Smooth muscle cell (in vitro differentiated cells): ENCODE results near the gene CD101. TPM values are rescaled to one million over a fixed set of nuclear protein-coding genes. Genes with fewer than 3 reads are reported as not detected.

Source experiments
- DNase-seq: peaks from one replicate; lab custom pipeline; 2025; ENCODE audit not compliant: unreplicated experiment; lab: John Stamatoyannopoulos, UW
- H2AFZ ChIP-seq: fragments of 200-600 bp; sonication (generic); 2 replicates; pipeline ENCODE4 v1.6.0; 2016; ENCODE audit warnings: antibody characterized with exemption, low read depth, mild to moderate bottlenecking
- H3F3A ChIP-seq: fragments of 200-600 bp; sonication (generic); 2 replicates; pipeline ENCODE4 v1.6.0; 2017; ENCODE audit warnings: antibody characterized with exemption, low read depth
- H3K27ac ChIP-seq: fragments of 200-600 bp; sonication (generic); 2 replicates; pipeline ENCODE4 v1.5.1; 2016; ENCODE audit warnings: low read depth, mild to moderate bottlenecking
- H3K27me3 ChIP-seq: fragments of 200-600 bp; sonication (generic); 2 replicates; pipeline ENCODE4 v1.6.1; 2016; ENCODE audit warnings: low read depth, mild to moderate bottlenecking
- H3K36me3 ChIP-seq: fragments of 200-600 bp; sonication (generic); 2 replicates; pipeline ENCODE4 v1.5.1; 2016; ENCODE audit warnings: low read depth
- H3K4me1 ChIP-seq: fragments of 200-600 bp; sonication (generic); 2 replicates; pipeline ENCODE4 v1.5.1; 2016; ENCODE audit warnings: low read depth
- H3K4me2 ChIP-seq: fragments of 200-600 bp; sonication (generic); 2 replicates; pipeline ENCODE4 v1.6.0; 2016; ENCODE audit warnings: mild to moderate bottlenecking
- H3K4me3 ChIP-seq: fragments of 200-600 bp; sonication (generic); 2 replicates; pipeline ENCODE4 v1.5.1; 2016; ENCODE audit warnings: mild to moderate bottlenecking
- H3K79me2 ChIP-seq: fragments of 200-600 bp; sonication (generic); 2 replicates; pipeline ENCODE4 v1.6.0; 2016; ENCODE audit warnings: low read depth, mild to moderate bottlenecking
- H3K9ac ChIP-seq: fragments of 200-600 bp; sonication (generic); 2 replicates; pipeline ENCODE4 v1.6.0; 2016; ENCODE audit warnings: low read depth
- H3K9me3 ChIP-seq: fragments of 200-600 bp; sonication (generic); replicated peaks from 2 replicates; pipeline ENCODE4 v1.5.1; 2016; ENCODE audit warnings: low read depth
- H4K20me1 ChIP-seq: fragments of 200-600 bp; sonication (generic); 2 replicates; pipeline ENCODE4 v1.6.0; 2016; ENCODE audit warnings: low read depth
- WGBS: methylation state at CpG from one replicate; pipeline ENCODE4 v1.1.7; 2016; ENCODE audit warnings: low lambda C conversion rate; 5-methylcytosine and 5-hydroxymethylcytosine counted together
- polyA plus RNA-seq: library from polyadenylated mRNA; unstranded; fragments of >200 nt; fragmentation: Nextera tagmentation; extraction: Ambion mirVana; gene quantifications from 2 replicates; pipeline ENCODE4 v1.2.1, GENCODE V29; 2016
- total RNA-seq: library from RNA; depleted of rRNA; stranded (reverse); fragments of >200 nt; gene quantifications from 2 replicates; pipeline ENCODE4 v1.2.3, GENCODE V29; 2014
- TF ChIP-seq, protein P1 (sequence below): fragments of 200-600 bp; sonication (generic); IDR thresholded peaks from 2 replicates; pipeline ENCODE4 v1.5.1; 2017; ENCODE audit warnings: borderline replicate concordance, mild to moderate bottlenecking, antibody characterized with exemption; ENCODE audit not compliant: insufficient read depth, poor library complexity, severe bottlenecking

Gene CD101
- total and polyA plus RNA-seq, 2 experiments from 2014 or later: 0.85 to 2.0 TPM

GRCh38 chr1:116997066-116997465 is 4.5 kb upstream of the CD101 start:
- H3K27ac ChIP-seq: no peak overlapping the region

GRCh38 chr1:116997636-116998035 is 3.9 kb upstream of the CD101 start:
- no peaks in the 10 kb centered on the region for H3K4me1 ChIP-seq
- H3K27me3 ChIP-seq: no peaks in the 10 kb centered on the region
- TF ChIP-seq, protein P1, sequence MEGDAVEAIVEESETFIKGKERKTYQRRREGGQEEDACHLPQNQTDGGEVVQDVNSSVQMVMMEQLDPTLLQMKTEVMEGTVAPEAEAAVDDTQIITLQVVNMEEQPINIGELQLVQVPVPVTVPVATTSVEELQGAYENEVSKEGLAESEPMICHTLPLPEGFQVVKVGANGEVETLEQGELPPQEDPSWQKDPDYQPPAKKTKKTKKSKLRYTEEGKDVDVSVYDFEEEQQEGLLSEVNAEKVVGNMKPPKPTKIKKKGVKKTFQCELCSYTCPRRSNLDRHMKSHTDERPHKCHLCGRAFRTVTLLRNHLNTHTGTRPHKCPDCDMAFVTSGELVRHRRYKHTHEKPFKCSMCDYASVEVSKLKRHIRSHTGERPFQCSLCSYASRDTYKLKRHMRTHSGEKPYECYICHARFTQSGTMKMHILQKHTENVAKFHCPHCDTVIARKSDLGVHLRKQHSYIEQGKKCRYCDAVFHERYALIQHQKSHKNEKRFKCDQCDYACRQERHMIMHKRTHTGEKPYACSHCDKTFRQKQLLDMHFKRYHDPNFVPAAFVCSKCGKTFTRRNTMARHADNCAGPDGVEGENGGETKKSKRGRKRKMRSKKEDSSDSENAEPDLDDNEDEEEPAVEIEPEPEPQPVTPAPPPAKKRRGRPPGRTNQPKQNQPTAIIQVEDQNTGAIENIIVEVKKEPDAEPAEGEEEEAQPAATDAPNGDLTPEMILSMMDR: no peak
- no peaks in the 10 kb centered on the region for H3K79me2 ChIP-seq
- H2AFZ ChIP-seq: no peak overlapping the region
- no peaks in the 10 kb centered on the region for H3K36me3 ChIP-seq
- H4K20me1 ChIP-seq: no peaks in the 10 kb centered on the region
- no peak overlapping the region for H3K4me3 ChIP-seq
- H3K4me2 ChIP-seq: no peak overlapping the region
- no peak for DNase-seq
- H3K27ac ChIP-seq: no peak overlapping the region
- no peaks in the 10 kb centered on the region for H3F3A ChIP-seq
- no peak overlapping the region for H3K9ac ChIP-seq
- no peaks in the 10 kb centered on the region for H3K9me3 ChIP-seq

More at GRCh38 chr1:116997066-116997465, 4.5 kb upstream of the CD101 start:
- H3K36me3 ChIP-seq: no peaks in the 10 kb centered on the region
- H3K9me3 ChIP-seq: no peaks in the 10 kb centered on the region
- H3K27me3 ChIP-seq: no peaks in the 10 kb centered on the region
- no peaks in the 10 kb centered on the region for H4K20me1 ChIP-seq
- H3K4me2 ChIP-seq: no peak overlapping the region
- DNase-seq: no peak
- H3K79me2 ChIP-seq: no peaks in the 10 kb centered on the region
- H3K9ac ChIP-seq: no peak overlapping the region
- no peak overlapping the region for H3K4me3 ChIP-seq
- H2AFZ ChIP-seq: no peak overlapping the region
- H3F3A ChIP-seq: no peaks in the 10 kb centered on the region
- H3K4me1 ChIP-seq: no peaks in the 10 kb centered on the region
- 96% methylated on average over 1 of the region's 1 CpG for WGBS
- TF ChIP-seq, protein P1: no peak

DNA sequence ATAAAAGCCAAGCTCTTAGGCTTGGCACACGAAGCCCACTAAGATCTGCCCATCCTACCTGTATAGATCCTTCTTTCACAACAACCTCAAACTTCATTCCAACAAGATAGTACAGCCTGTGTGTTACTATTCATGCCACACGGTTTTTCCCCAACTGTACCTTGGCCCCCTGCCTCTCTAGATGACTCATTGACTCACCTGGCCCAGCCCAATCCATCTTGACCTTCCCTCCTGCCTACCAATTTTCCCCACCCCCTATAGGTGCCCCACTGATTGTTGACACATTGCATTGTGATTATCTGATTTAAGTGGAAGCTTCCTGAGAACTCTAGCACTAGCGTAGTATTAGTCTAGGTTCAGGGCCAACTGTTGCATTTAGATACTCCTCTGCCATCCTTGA is 2.0 kb upstream of the CD101 start:
- H4K20me1 ChIP-seq: no peaks in the 10 kb centered on the region
- H3K9me3 ChIP-seq: no peaks in the 10 kb centered on the region
- no peak overlapping the region for H3K9ac ChIP-seq
- H3K27me3 ChIP-seq: no peaks in the 10 kb centered on the region
- 89% methylated on average over 3 of the region's 3 CpGs for WGBS
- TF ChIP-seq, protein P1: no peak
- DNase-seq: no peak
- no peak overlapping the region for H3K27ac ChIP-seq
- no peaks in the 10 kb centered on the region for H3K4me1 ChIP-seq
- no peaks in the 10 kb centered on the region for H3K79me2 ChIP-seq
- no peaks in the 10 kb centered on the region for H3F3A ChIP-seq
- no peak overlapping the region for H2AFZ ChIP-seq
- H3K4me2 ChIP-seq: no peak overlapping the region
- no peaks in the 10 kb centered on the region for H3K36me3 ChIP-seq
- H3K4me3 ChIP-seq: no peak overlapping the region

- H3K27me3 ChIP-seq: no peaks in the 10 kb centered on the region
- H3K27ac ChIP-seq: no peak overlapping the region
- H3K4me1 ChIP-seq: no peaks in the 10 kb centered on the region
- no peaks in the 10 kb centered on the region for H3K36me3 ChIP-seq
- H3K4me2 ChIP-seq: no peak overlapping the region
- H3K9ac ChIP-seq: no peak overlapping the region
- DNase-seq: no peak
- TF ChIP-seq, protein P1: no peak
- no peaks in the 10 kb centered on the region for H3F3A ChIP-seq
- no peaks in the 10 kb centered on the region for H4K20me1 ChIP-seq
- 49% methylated on average over 2 of the region's 2 CpGs for WGBS
- H3K4me3 ChIP-seq: no peak overlapping the region
- no peaks in the 10 kb centered on the region for H3K79me2 ChIP-seq
- H3K9me3 ChIP-seq: no peaks in the 10 kb centered on the region
- no peak overlapping the region for H2AFZ ChIP-seq
These were observed 1.4 kb upstream of the CD101 start for GRCh38 chr1:117000142-117000541.
